HG02943 (cell line): ENCODE results near the gene KRT12.

ENCODE experiments used
- ATAC-seq: cut with Tn5 transposase; IDR thresholded peaks from one replicate; pipeline ENCODE4 v1.9.1; 2021; ENCODE audit warnings: mild to moderate bottlenecking, low read depth, moderate library complexity; ENCODE audit not compliant: unreplicated experiment

The KRT12 gene

DNA sequence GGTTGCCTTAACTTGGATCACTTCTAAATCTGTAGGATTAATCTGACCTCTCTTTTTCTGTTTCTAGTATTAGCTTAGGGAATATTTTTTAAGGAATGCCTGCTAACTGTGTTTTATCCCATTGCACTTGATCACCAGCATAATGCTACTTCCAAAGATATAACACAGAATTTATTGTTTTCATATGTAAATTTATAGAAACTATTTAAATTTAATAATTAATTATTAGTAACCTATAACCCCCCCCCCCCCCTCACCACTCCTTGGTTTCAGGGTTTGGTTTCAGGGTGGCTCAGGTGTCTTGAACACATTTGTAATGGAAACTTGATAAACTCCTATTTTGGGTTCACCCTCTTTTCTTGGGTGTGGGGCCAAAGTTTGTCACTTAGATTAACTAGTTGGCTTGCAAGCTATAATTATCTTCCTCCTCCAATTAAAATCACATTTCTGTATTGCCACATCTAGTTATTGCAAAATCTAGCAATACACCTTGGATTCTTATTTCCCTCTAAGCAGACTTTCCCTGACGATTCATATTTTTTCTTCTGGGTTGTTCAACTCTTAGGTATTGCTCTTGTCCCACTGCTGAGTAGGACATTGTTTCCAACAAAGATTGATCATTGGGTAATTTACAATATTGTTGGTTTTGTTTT, 18.3 kb downstream of the KRT12 start:
- ATAC-seq, result no peak

DNA sequence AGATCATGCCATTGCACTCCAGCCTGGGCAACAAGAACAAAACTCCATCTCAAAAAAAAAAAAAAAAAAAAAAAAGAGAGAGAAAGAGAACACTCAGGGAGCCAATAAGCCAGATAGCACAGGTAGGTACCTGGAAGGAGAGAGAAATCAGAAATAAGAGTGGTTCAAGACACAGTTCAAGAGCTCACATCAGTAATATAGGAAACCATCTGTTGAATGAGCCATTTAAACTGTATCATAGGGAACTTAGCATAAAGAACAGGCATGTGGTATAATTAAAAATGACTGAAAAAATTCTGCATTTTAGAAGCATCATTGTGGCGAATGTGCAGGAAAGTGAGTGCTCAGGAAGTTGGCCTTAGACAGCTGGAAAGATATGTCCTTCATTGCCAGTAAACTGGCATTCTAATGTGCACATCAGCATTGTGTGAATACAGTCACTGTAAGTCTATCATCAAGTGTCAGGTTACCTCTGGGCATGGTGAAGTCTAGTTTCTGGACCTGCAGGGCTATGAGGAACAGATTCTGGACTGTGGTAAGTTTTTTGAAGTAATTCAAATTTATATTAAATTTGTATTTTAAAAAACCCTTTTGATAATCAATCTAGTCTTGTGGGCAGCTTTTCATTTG, 20.4 kb downstream of the KRT12 start:
- ATAC-seq, result no peak

GRCh38 chr17:40844671-40845107, 22.3 kb downstream of the KRT12 start:
- no peak for ATAC-seq

DNA sequence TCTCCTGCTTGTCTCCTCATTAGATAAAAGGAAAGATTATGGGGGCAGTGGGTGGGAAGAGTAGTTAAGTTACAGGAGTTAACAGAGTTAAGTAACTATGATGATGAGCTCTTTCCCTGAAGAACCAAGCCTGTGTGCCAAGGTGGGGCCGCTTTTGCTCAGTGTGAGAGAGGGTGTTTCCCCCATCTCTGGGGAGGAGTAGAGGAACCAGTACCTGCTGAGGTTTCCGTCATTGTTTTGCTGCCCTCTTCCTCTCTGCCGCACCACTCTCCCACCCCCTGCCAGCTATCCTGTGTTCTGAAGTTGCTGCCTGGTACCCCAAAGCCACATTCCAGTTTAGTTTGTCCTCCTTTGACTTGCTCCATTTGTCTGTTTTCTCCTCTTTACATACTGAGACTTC, 23.8 kb downstream of the KRT12 start:
- no peak for ATAC-seq

DNA sequence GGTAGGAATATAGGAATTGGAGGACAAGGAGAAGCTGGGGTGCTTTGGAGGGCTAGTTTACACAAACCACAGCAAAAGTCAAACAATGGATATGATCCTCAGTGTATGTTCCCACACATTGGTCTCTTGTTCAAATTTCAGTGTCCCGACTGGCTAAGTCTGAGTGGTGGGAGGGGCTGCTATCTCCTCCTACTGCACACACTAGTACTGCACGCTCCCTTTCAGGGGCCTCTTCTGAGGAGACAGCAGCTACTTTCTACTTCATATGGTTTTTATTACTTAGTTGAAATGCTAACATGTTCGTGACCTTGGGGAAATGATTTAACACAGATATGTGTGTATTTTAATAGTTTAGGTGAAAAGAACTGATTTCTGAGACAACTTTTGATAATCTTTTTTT, 25.8 kb downstream of the KRT12 start:
- ATAC-seq, result no peak

GRCh38 chr17:40839194-40839593, 27.8 kb downstream of the KRT12 start:
- ATAC-seq, result no peak

DNA sequence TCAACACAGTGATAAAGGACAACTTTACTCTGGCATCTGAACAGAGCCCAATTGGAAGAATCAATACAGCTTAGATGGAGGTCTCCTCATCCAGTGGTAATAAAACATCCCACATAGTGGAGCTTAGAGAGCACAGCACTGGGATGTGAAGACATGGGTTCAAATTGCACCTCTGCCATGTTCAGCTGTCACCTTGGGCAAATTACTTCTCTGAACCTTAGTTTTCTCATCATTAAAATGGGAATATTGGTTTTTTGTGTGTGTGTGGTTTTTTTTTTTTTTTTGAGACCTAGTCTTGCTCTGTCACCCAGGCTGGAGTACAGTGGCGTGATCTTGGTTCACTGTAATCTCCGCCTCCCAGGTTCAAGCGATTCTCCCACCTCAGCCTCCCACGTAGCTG, 31.0 kb downstream of the KRT12 start:
- no peak for ATAC-seq

- ATAC-seq, result no peak
These were observed 33.1 kb downstream of the KRT12 start for GRCh38 chr17:40833882-40834281.

GRCh38 chr17:40832840-40833239, 34.2 kb downstream of the KRT12 start:
- ATAC-seq, result no peak

- no peak for ATAC-seq
These were observed 36.8 kb downstream of the KRT12 start for GRCh38 chr17:40830085-40830776.

DNA sequence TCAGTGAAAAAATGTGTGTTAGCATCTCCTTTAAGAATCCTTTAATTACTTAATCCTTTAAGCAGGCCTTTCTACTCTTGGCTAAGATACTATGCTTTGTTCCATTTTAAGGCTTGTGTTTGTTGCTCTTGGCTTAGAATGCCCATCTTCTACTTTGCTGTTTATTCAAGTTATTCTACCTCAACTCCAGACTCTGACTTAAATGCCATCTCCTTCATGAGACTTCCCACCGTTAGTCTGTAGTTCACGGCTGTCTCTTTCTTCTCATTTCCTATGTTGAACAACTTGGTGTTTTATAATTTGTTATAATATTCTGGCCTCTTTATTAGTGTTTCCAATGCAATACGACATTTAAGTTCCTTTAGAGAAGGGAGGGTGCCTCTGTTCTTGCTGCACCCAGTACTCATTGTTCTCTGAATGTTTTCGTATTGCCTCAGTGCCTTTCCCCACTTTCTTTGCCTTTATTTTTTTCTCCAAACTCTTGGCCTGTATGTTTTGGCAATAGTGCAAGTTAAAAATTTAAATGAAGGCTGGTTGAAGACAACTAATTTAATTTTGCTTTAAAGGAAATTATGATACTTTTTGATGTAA, 38.5 kb downstream of the KRT12 start:
- ATAC-seq, result no peak

GRCh38 chr17:40827746-40828453, 39.1 kb downstream of the KRT12 start:
- no peak for ATAC-seq

GRCh38 chr17:40825599-40825998, 41.4 kb downstream of the KRT12 start:
- no peak for ATAC-seq

GRCh38 chr17:40824015-40824832, 42.8 kb downstream of the KRT12 start:
- no peak for ATAC-seq

- no peak for ATAC-seq
These were observed 44.8 kb downstream of the KRT12 start, which contains the start of gene KRT10 for GRCh38 chr17:40822132-40822812. TSS of gene KRT10 (minus strand) at chr17:40822614. CDS start at chr17:40822585, 29 bp downstream.

DNA sequence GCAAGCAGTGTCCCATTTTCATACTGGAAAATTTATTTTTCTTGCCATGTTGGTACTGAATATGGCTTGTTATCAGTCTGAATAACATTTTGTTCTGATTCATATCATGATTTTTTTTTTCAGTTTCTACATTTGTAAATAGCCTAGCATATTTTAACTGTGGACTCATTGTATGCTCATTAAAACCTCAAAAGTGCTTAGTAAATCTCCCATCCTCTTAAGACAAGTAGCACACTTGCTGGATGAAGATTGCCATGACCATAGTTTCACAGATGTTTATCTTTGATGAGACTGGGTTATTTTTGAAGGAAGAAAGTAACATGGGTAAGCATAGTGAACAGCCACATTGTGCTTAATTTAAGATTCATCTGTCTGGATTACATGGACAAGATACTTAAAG, 45.5 kb downstream of the KRT12 start:
- no peak for ATAC-seq

DNA sequence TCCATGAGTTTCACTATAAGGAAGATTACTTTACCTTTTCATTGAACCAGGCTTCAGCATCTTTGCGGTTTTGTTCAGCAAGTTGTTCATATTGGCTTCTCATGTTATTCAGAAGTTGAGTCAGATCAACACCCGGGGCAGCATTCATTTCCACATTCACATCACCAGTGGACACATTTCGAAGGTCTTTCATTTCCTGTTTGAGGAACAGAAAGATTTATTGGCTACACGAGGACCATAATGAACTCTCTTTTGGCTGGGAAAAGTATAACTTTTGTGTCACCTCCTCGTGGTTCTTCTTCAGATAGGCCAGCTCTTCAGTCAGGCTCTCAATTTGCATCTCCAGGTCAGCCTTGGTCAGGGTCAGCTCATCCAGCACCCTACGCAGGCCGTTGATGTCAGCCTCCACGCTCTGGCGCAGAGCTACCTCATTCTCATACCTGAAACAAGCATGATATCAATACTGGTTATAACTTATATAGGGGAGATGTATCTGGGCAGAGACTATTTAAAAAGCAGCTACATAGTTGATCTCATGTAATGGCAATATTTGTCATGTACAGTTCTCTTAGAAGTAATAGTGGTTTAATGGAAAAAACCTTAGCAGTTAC, 46.7 kb downstream of the KRT12 start:
- ATAC-seq, result no peak

DNA sequence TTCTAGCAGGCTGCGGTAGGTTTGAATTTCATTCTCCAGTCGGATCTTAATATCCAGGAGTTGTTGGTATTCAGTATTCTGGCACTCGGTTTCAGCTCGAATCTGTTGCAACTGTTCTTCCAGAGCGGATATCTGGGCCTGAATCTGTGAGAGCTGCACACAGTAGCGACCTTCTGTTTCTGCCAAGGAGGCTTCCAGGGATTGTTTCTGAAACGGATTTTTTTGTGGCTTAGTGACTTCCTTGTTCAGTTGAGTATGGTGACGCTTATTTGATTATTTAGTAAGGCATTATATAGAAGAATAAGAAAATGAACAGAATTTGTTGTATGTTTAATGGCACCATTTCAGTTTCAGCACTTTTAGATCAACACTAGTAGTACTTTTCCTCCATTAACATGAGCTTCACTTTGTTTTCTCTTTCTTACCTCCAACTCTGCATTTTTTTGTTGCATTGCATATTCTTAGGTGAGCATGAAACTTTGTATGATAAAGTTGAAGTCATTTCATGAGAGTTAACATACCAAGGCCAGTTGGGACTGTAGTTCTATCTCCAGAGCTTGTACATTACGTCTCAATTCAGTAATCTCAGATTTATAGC, 47.4 kb downstream of the KRT12 start:
- no peak for ATAC-seq
